Bladder microvascular endothelial cell (primary cell): ENCODE data around the gene FBXL22. TPM values are rescaled to one million over a fixed set of nuclear protein-coding genes. Genes with fewer than 3 reads are reported as not detected.

Experiments
- total RNA-seq: library from RNA; depleted of rRNA; stranded (reverse); fragments of >200 nt; gene quantifications from 2 replicates; pipeline ENCODE4 v1.2.3, GENCODE V29; 2014

FBXL22 gene, protein sequence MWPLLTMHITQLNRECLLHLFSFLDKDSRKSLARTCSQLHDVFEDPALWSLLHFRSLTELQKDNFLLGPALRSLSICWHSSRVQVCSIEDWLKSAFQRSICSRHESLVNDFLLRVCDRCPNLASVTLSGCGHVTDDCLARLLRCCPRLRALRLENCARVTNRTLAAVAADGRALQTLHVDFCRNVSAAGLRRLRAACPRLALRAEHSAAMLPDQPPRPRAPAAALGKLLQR
- total RNA-seq: 0.16 TPM in 1 of 2 replicates, not detected in the other

DNA sequence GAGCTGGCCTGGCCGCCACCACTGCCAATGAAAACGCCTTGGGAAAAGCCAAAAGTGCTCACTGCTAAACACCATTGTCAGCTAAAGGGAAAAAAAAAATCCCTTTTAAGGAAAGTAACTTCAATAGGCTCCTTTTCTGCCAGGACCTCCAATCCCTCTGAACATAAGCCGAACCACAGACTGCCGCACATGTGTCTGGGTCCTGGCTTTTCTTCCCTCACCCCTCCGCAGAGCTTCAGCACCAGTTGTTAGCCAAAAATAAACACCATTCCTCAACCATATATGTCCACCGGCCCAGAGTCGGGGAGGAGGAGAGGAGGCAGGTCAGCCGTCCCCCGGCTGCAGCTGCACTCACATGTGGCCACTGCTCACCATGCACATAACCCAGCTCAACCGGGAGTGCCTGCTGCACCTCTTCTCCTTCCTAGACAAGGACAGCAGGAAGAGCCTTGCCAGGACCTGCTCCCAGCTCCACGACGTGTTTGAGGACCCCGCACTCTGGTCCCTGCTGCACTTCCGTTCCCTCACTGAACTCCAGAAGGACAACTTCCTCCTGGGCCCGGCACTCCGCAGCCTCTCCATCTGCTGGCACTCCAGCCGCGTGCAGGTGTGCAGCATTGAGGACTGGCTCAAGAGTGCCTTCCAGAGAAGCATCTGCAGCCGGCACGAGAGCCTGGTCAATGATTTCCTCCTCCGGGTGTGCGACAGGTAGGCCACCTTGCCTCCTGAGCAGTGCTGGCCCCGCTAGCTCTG is at the start of gene FBXL22:
TSS of gene FBXL22 (plus strand) at position 350 of the 753 bp plus-strand sequence. CDS start at position 356, 6 bp downstream.

Other genes starting within 250 kb of the FBXL22 start
- 0.25 and 0.32 TPM in 2 replicates for gene CA12, start 215.5 kb upstream of the FBXL22 start, total RNA-seq
- gene USP3, start 92.8 kb upstream of the FBXL22 start, total RNA-seq: 22.8 and 45.3 TPM in 2 replicates
- gene HERC1, start 236.6 kb downstream of the FBXL22 start, total RNA-seq: 173 and 321 TPM in 2 replicates